Endothelial cell of umbilical vein (primary cell): Measurements from ENCODE around the gene TNS2. TPM values are rescaled to one million over a fixed set of nuclear protein-coding genes. Genes with fewer than 3 reads are reported as not detected.

Source experiments
- BruUV-seq: library from RNA; stranded (reverse); fragments of 400-500 nt; replicated peaks from 2 replicates; lab custom pipeline; 2021; lab: Mats Ljungman, UMichigan
- CTCF ChIA-PET: fragments of 300-600, 350-600 bp; sonication (Branson Sonifier 250); formaldehyde crosslinking; loops from one replicate; lab custom pipeline; 2021; ENCODE audit warnings: antibody characterized with exemption, inconsistent platforms; lab: Charles Lee
- POLR2A ChIA-PET: fragments of 300-600, 350-600 bp; sonication (Branson Sonifier 250); formaldehyde crosslinking; loops from one replicate; lab custom pipeline; 2021; ENCODE audit warnings: antibody characterized with exemption, inconsistent platforms; lab: Charles Lee
- DNase-seq: peaks from one replicate; pipeline ENCODE4 v3.0.0-alpha.2; 2011; ENCODE audit warnings: low read depth, low spot score
- FAIRE-seq: peaks from 2 replicates; lab custom pipeline; 2011; peaks lifted over from hg19 to GRCh38; lab: Jason Lieb, UNC
- H2AFZ ChIP-seq: 2 replicates; pipeline ENCODE4 v1.6.0; 2012; ENCODE audit warnings: low read depth, low read length, control low read depth, inconsistent platforms
- H3K27ac ChIP-seq: 2 replicates; pipeline ENCODE4 v1.5.1; 2011; ENCODE audit warnings: low read depth, mild to moderate bottlenecking, control low read depth, low read length, moderate library complexity; ENCODE audit not compliant: insufficient read depth
- H3K27me3 ChIP-seq, 2 experiments: 2 replicates each; pipeline versions ENCODE4 v1.6.0 to v1.6.1; 2011; ENCODE audit warnings: low read length in 2 of 2, mixed read lengths in 1 of 2; ENCODE audit not compliant: control insufficient read depth in 2 of 2, insufficient read depth in 2 of 2
- H3K36me3 ChIP-seq, 2 experiments: 2 replicates in 1 of 2; 3 replicates in 1 of 2; pipeline ENCODE4 v1.5.1; 2011; ENCODE audit warnings: low read length in 2 of 2, mild to moderate bottlenecking in 1 of 2, moderate library complexity in 1 of 2; ENCODE audit not compliant: control insufficient read depth in 2 of 2, insufficient read depth in 2 of 2; ENCODE audit errors: extremely low read depth in 1 of 2
- H3K4me1 ChIP-seq: 3 replicates; pipeline ENCODE4 v1.5.1; 2011; ENCODE audit warnings: mild to moderate bottlenecking, low read length; ENCODE audit not compliant: control insufficient read depth, insufficient read depth; ENCODE audit errors: extremely low read depth
- H3K4me2 ChIP-seq: 2 replicates; pipeline ENCODE4 v1.6.1; 2011; ENCODE audit warnings: low read length, control low read depth, mixed read lengths; ENCODE audit not compliant: insufficient read depth
- H3K4me3 ChIP-seq, 3 experiments: fragments of 200-600 bp in 1 of 3; sonication (generic), shearing (Covaris generic) in 1 of 3; replicated peaks in 1 of 3; 2 replicates each; pipeline ENCODE4 v1.5.1; 2011 to 2016; ENCODE audit warnings: control low read depth in 3 of 3, low read length in 3 of 3, mild to moderate bottlenecking in 2 of 3, inconsistent platforms in 1 of 3, low read depth in 1 of 3, moderate library complexity in 1 of 3; ENCODE audit not compliant: insufficient read depth in 1 of 3
- H3K79me2 ChIP-seq: 2 replicates; pipeline ENCODE4 v1.6.0; 2012; ENCODE audit warnings: low read length, inconsistent platforms; ENCODE audit not compliant: control insufficient read depth, insufficient read depth
- H3K9ac ChIP-seq: replicated peaks from 2 replicates; pipeline ENCODE3; 2011; ENCODE audit warnings: low read length, control low read depth; ENCODE audit not compliant: insufficient read depth; ENCODE audit errors: extremely low read depth
- H3K9me1 ChIP-seq: replicated peaks from 3 replicates; pipeline ENCODE4 v1.6.0; 2011; ENCODE audit warnings: mild to moderate bottlenecking, low read length; ENCODE audit not compliant: control insufficient read depth, insufficient read depth; ENCODE audit errors: extremely low read depth
- H3K9me3 ChIP-seq: replicated peaks from 2 replicates; pipeline ENCODE4 v1.5.1; 2012; ENCODE audit warnings: low read length, inconsistent platforms; ENCODE audit not compliant: control insufficient read depth, insufficient read depth
- H4K20me1 ChIP-seq: replicated peaks from 2 replicates; pipeline ENCODE3; 2011; ENCODE audit warnings: mild to moderate bottlenecking, low read length; ENCODE audit not compliant: control insufficient read depth, insufficient read depth; ENCODE audit errors: extremely low read depth
- EZH2 ChIP-seq: IDR thresholded peaks from 2 replicates; pipeline ENCODE4 v1.6.1; 2012; ENCODE audit warnings: borderline replicate concordance, low read depth, mild to moderate bottlenecking, moderate library complexity, low read length, inconsistent platforms; ENCODE audit not compliant: severe bottlenecking
- FOS ChIP-seq: IDR thresholded peaks from 2 replicates; pipeline ENCODE4 v1.6.1; 2011; ENCODE audit warnings: mild to moderate bottlenecking, low read length, moderate library complexity, borderline replicate concordance; ENCODE audit not compliant: insufficient read depth
- GATA2 ChIP-seq: IDR thresholded peaks from 2 replicates; pipeline ENCODE4 v1.7.0; 2011; ENCODE audit warnings: low read depth, mild to moderate bottlenecking, moderate library complexity, mixed read lengths, low read length; ENCODE audit not compliant: insufficient read length, insufficient read depth
- JUN ChIP-seq: IDR thresholded peaks from 2 replicates; pipeline ENCODE4 v1.6.1; 2011; ENCODE audit warnings: borderline replicate concordance, low read depth; ENCODE audit not compliant: insufficient read length, insufficient read depth
- MYC ChIP-seq: IDR thresholded peaks from one replicate; pipeline ENCODE4 v1.6.1; 2011; ENCODE audit warnings: mild to moderate bottlenecking, low read depth, low read length
- POLR2A ChIP-seq: IDR thresholded peaks from 2 replicates; pipeline ENCODE4 v1.6.1; 2012; ENCODE audit warnings: low read depth, mild to moderate bottlenecking, control low read depth, low read length
- POLR2AphosphoS5 ChIP-seq: IDR thresholded peaks from 2 replicates; pipeline ENCODE4 v1.6.1; 2012; ENCODE audit warnings: low read depth, mild to moderate bottlenecking, control low read depth, low read length, moderate library complexity; ENCODE audit not compliant: insufficient read depth
- dilution Hi-C: fragments of 300-500 bp; cut with MboI; formaldehyde crosslinking; loops from one replicate; pipeline ENCODE4 v1.15.0; 2019; ENCODE audit warnings: low sequenced_read_pairs; ENCODE audit not compliant: extremely low pct_ligation_motif_present
- intact Hi-C: fragments of 100-400 bp; cut with micrococcal nuclease; formaldehyde crosslinking; loops from one replicate; pipeline ENCODE4 v1.10.0; 2022
- polyA plus RNA-seq, 4 experiments: library from polyadenylated mRNA; depleted of rRNA in 3 of 4; stranded (reverse) in 3 of 4; unstranded in 1 of 4; fragments of >200 nt; gene quantifications; 2 replicates each; pipeline versions ENCODE4 v1.2.1 to v1.2.3, GENCODE V29; 2011 to 2012; ENCODE audit warnings: missing spikeins in 1 of 4
- total RNA-seq: library from RNA; stranded (reverse); gene quantifications from 2 replicates; pipeline ENCODE4 v1.2.3, GENCODE V29; 2021
- TF ChIP-seq, protein P1 (sequence below): IDR thresholded peaks from 2 replicates; pipeline ENCODE4 v1.6.1; 2011; ENCODE audit not compliant: insufficient read depth, insufficient read length
- TF ChIP-seq, protein P2 (sequence below), 2 donors: IDR thresholded peaks; 1 replicate in 1 of 2; 2 replicates in 1 of 2; pipeline ENCODE4 v1.5.1; 2011; ENCODE audit warnings: low read length in 2 of 2, mild to moderate bottlenecking in 2 of 2, moderate library complexity in 2 of 2, control low read depth in 1 of 2, inconsistent platforms in 1 of 2, low read depth in 1 of 2; ENCODE audit not compliant: insufficient read depth in 1 of 2; ENCODE audit errors: extremely low read depth in 1 of 2

The TNS2 gene
- total and polyA plus RNA-seq, 2 donors (not counting 3 experiments of a cell fraction or from before 2014, with no cell fraction given): 84.5 to 106 TPM

DNA sequence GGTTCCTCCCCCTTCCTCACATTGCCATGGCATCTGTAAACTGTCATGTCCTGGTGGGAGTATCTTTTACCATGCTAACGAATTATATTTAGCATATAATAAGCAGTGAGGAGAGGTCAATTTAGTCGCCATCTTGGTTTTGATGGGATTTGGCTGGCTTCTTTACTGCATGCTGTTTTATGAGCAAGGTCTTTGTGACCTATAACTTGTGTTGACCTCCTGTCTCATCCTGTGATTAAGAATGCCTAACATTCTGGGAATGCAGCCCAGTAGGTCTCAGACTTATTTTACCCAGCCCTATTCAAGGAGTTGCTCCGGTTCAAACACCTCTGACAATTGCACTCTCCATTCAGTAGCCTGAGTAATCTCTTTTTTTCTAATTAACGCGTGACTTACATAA lies 45.7 kb upstream of the TNS2 start:
- Histone ChIP-seq H3K9ac (no peak overlapping the region), H3K9me1 (no peaks in the 10 kb centered on the region), H3K27ac (no peak overlapping the region), H4K20me1 (peaks cover 10% of the 10 kb centered on the region), H3K79me2 (peaks cover 29% of the 10 kb centered on the region), H3K27me3 (peaks cover 3 to 4% of the 10 kb centered on the region in 2 experiments), H3K9me3 (no peaks in the 10 kb centered on the region), H3K4me1 (peaks cover 25% of the 10 kb centered on the region), H3K4me2 (no peak overlapping the region), H3K4me3 (no peak overlapping the region), H2AFZ (no peak overlapping the region), H3K36me3 (no peaks in the 10 kb centered on the region)
- intact Hi-C loops: loop anchor here (10.0 kb wide), 1 partner anchor 879 kb away; no protein-coding TSS in a partner anchor
- dilution Hi-C loops: no loop called here
- DNase-seq (no peak), FAIRE-seq (no peak)
- CTCF ChIA-PET: no interaction called here
- TF ChIP-seq FOS (no peak), GATA2 (no peak), POLR2AphosphoS5 (no peak), EZH2 (no peak), JUN (no peak), MYC (no peak), POLR2A (no peak)
- TF ChIP-seq, protein P1, sequence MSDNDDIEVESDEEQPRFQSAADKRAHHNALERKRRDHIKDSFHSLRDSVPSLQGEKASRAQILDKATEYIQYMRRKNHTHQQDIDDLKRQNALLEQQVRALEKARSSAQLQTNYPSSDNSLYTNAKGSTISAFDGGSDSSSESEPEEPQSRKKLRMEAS: no peak
- TF ChIP-seq, protein P2, sequence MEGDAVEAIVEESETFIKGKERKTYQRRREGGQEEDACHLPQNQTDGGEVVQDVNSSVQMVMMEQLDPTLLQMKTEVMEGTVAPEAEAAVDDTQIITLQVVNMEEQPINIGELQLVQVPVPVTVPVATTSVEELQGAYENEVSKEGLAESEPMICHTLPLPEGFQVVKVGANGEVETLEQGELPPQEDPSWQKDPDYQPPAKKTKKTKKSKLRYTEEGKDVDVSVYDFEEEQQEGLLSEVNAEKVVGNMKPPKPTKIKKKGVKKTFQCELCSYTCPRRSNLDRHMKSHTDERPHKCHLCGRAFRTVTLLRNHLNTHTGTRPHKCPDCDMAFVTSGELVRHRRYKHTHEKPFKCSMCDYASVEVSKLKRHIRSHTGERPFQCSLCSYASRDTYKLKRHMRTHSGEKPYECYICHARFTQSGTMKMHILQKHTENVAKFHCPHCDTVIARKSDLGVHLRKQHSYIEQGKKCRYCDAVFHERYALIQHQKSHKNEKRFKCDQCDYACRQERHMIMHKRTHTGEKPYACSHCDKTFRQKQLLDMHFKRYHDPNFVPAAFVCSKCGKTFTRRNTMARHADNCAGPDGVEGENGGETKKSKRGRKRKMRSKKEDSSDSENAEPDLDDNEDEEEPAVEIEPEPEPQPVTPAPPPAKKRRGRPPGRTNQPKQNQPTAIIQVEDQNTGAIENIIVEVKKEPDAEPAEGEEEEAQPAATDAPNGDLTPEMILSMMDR (IDR thresholded peaks at IDR 0.05; ENCODE audit: extremely low read depth in 1 of 2, insufficient read depth in 1 of 2, low read depth in 1 of 2, low read length in 2 of 2): no peak
- POLR2A ChIA-PET: no interaction called here
- BruUV-seq: no TSS peak
